Measurements from ENCODE around the gene VPS51.

Gene VPS51

DNA sequence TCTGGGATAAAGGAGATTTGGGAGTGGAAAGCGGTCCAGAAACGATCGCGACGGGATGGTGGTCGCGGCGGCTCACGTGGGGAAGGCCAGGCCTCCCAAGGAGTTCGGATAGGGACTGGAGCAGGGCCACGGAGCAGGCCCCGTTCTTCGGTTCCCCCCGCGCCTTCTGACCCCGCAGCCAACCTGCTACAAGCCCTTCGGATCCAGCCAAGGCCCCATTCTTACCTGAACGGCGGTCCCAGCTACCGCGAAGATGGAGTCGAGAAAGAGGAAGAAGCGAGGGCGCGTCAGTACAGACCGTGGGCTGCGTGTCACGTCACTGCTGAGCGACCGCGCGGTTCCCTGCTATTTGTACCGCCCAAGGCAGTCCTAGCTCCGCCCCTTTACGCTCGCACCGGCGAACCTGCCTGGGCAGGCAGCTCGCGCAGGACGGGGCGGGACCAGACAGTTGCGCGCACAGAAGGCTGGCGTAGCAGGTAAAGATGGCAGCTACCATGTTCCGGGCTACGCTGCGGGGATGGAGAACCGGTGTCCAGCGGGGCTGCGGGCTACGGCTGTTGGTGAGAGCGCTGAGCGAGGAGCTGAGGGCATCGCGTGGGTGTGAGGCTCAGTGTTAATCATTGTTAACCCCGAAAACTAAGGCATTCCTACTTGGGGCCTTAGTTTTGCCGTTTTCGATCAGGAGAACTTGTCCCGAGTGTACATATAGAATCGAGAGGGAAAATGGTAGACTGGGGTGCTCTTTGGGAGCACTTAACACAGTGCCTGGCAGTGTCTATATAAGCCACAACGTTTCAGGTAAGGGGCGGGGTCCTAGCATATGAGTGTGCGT, 26.1 kb downstream of the VPS51 start, which contains the start of the genes FAU and MRPL49:
FAU (minus strand) TSS at position 270 of the 832 bp plus-strand sequence. CDS start 321 bp downstream, outside the sequence.
MRPL49 (plus strand) TSS at position 457 of the 832 bp plus-strand sequence; CDS start at position 483, 26 bp downstream.
- peak; percentile 100 for DNase-seq

DNA sequence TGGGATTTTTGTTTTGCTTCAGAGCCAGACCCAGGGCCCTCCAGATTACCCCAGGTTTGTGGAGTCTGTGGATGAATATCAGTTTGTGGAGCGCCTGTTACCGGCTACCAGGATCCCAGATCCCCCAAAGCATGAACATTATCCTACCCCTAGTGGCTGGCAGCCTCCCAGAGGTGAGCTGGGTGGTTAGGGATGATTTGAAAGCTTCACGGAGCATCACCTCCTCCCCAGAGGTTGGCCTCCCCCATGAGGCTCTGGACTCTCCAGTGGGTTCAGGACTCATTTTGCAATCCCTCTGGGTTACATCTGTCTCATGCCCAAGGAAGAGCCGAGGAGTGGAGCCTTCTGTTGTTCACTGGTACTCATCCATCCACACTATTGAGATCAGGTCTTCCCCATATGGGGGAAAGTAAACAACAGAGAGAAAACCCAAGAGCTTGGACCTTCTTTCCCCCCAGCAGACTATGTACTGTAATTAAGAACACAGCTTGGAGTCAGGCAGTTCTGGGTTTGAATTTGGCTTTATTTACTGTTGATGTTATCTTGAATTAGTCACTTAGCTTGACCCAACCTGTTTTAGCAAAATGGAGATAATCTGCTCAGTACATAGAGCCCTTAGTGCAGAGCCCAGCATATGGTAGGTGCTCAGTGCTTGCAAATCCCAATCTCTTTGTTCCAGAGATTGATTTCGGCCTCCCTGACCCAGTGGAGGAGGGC, 28.6 kb downstream of the VPS51 start:
- DNase-seq: no peak

DNA sequence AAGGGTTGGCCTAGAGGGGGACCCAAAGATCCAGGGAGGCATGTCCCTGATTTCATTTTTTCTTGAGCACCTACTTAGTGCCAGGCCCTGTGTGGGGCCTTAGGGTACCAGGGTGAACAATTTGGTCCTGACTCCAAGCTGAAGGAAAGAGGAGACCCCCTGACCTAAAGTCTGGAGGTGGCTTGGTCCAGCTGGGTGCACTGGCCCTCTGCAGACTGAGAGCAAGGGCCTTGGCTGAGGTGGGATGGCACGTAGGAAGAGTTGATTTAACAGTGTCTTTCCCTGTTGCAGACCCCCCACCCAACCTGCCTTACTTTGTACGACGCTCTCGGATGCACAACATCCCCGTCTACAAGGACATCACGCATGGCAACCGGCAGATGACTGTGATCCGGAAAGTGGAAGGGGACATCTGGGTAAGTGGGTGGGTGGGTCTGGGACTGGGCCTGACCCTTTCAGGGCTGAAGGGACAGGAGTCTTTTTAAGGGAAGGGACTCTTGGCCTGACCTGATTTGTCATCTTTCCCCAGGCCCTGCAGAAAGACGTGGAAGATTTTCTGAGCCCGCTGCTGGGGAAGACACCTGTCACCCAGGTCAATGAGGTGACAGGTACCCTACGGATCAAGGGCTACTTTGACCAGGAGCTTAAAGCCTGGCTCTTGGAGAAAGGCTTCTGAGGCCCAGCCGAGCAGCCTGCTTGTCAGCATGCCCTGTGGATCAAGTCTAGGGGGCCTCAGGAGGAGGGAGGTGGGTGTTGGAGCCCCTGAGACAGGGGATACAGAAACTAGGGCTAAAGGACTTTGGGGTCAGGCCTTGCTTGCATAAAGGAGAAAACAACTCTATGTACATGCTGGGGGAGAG, 29.4 kb downstream of the VPS51 start:
- DNase-seq: no peak

DNA sequence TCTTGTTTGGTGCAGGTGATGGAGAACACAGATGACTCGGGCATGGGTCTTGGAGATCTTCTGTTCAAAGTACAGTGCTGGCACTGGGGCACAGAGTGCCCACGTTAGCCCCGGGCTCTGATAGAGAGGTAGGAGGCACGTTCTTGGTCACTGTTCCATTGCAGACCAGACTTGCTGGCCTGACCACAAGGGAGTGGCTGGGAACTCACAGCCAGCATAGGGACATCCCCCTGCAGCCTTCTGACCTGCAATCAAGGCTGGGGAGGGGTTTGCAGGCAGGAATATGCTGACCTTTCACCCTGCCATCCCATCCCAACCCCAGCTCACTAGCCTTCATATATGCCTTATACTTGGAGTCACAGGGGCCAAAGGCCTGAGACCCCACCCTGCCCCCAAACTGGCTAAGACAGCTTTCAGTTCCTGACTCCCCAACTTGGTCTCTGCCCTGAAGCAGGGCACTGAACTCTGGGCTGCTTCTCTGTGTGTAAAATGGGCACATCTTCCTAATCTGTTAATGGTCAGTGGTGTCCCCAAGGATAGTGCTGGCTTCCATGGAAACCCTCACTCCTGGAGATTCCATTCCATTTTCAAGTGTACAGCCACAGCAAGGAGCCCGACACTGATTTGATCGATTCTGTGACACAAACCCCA, 30.7 kb downstream of the VPS51 start:
- DNase-seq: no peak

DNA sequence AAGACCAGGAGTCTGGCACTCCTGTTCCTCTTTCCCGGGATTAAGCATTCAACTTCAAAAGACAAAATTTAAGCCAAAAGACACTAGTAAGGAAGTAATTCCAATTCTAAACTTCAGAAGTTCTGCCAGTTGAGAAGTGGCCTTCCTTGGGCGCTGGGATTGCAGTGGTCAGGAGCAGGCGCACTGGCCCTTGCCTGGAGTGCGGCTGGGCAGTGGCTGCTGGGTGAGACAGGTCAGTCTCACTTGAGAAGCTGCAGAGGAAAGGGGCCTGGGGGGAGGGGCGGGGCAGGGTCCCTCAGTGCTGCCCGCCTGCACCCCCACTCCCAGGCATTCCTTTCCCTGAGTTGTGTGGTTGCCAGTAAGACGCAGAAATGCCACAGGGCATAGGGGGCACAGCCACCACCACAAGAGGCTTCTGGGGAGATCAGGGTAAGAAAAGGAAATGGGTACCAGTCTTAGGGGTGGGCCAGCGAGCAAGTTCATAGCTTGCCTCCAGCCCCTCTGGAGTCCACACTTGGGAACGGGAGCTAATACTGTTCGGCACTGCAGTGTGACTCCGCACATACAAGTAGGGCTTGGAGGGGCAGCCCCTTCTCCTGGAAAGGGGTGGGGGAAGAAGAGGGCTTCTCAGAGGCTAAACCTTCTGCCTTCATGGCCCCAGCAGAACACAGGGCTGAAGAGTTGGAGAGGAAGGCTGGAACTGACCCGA, 31.6 kb downstream of the VPS51 start:
- no peak for DNase-seq

DNA sequence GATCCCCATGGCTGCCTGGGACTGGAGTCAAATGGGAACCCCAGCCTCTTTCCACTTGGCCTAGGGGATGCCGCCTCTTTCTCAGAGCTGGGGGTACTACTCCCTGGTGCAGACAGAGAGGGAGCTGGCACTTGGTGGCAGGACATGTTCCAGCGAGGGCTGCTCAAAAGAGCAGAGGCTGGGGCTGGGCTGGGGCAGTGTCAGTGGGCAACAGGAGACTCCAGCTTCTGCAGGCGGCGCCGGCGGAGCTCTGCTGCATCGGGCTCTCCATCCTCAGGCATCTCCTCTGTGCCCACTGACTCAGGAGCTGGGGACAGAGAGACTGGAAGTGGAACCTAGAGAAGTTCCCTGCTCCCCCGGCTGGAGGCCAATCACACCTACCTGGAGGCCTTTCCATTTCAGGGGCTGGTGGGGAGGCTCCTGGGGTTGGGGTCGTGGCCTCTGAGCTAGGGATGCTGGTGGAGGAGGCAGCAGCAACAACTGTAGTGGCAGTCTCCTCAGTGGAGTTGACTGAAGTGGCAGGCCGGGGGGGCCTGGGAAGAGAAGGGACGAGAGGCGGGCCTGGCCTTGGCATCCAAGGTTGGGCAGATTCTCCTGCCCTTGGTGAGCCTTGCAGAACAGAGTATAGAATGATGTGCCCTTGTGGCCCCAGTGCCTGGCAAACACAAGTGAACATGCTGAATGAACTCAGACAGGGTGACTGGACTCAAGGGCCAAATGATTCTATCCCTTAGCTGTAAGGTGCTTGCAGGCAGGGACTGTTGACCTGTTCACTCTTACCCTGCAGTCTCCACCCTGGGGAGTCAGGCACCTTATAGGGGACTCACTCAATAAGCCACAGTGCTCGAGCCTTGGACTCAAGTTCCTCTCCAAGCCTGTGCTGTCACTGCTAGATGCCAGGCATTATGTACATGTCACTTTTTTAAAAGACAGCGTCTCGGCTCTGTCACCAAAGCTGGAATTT, 32.5 kb downstream of the VPS51 start:
- no peak for DNase-seq

DNA sequence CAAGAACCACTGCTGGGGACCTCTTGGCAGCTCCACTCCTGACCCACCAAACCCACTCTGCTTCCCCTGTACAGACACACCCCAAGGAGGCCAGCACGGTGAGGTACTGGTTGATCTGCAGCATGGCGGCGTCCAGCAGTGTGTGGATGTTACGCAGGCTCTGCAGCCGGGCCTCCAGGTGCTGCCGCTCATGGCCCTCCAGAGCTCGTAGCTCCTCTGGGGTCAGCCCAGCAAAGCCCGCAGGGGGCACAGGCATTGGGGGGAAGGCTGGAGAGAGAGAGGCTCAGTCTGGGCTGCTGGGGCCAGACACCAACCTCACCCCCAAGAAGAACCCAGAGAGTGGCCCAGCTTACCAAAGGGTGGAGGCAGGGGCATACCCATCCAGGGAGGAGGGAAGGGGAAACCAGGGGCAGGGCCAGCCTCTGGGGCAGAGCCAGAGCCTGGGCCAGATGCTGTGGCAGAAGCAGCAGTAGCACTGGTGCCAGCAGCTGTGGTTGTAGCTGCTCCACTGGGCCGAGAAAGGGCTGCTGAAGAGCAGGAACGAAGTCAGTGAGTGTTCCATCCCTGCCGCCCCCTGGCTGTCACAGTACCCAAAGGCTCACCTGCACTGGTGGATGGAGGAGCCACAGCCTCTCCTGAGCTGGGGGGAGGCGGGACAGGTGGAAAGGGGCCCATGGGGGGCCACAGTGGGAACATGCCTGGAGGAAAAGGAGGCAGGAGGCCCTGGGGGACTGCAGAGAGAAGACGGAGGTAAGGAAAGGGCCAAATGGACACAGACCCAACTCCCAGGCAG, 33.8 kb downstream of the VPS51 start:
- no peak for DNase-seq

DNA sequence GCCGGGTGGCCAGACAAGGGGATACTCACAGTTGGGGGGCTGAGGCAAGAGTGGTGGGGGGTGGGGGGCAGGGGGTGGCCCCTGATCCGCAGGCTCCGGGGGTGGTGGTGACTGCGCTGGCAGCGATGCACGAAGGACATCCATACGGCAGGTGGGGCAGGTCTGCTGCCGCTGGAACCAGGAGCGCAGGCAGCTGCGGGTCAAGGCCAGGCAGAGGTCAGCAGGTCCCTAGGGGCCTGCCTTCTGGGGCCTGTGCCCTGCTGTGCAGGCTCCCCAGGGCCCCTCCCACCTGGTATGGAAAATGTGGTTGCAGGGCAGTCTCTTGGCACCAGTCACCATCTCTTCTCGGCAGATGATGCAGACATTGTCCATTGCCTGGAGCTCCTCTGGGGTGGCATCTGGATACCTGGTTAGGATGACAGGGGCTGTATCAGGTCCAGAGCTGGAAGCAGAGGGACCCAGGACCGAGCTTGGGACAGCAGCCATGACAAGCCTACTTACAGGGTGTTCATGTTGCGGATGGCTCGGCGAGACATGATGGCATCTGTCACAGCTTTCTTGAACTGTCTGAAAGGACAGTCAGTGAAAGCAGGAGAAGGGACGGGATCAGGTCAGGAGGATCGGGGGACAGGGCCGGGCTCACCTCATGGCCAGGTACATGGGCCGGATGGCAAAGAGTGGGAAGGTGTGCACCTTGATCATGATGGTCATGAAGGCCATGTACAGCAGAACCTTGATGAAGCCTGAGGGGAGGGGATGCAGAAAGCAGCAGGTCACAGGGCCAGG, 34.8 kb downstream of the VPS51 start:
- DNase-seq: no peak

DNA sequence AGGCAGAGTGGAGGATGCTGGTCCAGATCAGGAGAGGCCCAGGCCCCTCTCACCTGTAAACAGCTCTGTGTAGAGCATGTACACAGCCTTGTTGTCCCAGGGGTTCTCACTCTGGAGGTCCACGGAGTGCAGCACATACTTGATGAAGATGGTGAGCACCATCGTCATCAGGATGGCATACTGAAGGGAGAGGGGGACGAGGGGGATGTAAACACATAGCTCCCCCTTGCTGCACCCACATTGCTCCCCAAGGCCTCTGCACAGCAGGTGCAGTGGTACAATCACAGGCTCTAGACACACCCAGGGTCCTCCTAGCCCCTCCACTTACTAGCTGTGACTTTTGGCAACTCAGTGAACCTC, 35.4 kb downstream of the VPS51 start:
- no peak for DNase-seq

DNA sequence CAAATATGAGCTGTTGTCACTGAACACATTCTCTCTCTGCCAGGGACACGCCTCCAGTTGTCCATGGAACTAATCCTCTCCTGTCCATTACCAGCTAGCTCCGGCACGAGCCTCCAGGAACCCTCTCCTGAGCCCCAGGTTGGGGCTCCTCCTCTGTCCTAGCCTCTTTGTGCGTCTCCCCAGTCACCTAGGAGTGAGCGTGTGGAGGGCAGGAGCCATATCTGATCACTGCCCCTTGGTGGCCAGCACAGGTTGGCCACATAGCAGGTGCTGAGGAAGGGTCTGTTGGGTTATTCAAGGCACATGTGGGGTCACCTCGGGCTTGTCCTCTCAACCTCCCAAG, 35.9 kb downstream of the VPS51 start:
- no peak for DNase-seq

DNA sequence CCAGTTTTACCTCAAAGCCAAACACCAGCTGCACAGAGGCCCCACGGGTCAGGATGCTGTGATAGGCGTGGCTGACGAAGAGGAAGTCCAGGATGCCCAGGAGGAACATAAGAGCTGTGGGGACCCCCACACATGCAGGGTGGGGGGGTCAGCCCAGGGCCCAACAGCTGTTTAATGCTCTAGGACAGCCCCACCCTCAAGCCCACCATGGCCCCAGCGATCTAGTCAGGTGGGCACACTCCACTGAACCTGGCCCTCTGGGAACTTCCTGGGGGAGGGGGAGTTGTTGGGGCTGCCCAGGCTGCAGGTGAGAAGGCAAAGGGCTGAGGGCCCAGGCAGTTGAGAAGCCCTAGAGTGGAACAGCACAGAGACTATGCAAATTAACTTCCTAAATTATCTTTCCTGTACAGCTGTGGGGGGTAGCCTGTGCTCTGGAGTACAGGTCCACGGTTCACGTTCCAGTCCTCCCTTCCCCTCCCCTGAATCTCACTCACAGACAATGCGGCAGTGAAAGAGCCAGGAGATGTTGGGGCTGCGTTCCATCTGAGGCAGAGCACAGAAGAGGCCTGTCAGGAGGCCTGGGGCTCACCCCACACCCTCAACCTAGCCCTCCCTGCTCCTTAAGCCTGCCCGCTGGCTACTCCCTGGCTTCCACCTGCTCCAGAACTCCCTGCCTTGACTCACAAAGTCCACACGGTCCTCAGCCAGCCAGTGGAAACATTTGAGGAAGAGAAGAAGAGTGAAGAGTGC, 36.4 kb downstream of the VPS51 start:
- no peak for DNase-seq

DNA sequence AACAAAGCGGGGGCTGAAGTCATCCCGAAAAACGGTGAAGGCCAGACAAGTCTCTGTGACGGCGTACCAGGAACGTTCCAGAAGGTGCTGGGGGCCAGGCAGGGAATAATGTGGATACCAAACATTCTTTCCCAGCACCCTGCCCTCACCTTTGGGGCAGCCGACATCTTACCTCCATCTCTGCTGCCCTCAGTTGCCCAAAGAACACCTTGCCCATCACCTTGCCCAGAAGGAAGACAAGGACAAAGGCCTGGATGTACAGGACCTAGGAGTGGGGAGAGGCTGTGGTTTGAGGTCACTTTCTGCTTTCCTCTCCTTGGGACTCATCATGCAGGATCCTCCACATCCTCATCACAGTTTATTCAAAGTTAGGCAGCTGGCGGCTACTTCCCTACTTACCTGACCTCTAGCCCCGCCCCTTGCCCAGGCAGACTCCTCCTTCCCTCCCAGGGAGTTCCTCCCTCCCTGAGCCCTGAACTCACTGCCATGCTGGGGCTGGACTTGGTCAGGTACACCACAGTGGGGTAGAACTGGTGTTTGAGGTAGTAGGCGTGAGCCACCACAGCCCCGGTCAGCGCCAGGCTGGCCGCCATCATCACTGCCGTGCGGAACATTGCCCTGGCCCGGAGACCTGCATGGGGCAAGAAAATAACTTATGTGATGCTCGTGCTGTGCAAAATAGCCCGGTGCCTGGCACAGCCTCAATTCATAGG, 37.1 kb downstream of the VPS51 start:
- peak; percentile 76 for DNase-seq

DNA sequence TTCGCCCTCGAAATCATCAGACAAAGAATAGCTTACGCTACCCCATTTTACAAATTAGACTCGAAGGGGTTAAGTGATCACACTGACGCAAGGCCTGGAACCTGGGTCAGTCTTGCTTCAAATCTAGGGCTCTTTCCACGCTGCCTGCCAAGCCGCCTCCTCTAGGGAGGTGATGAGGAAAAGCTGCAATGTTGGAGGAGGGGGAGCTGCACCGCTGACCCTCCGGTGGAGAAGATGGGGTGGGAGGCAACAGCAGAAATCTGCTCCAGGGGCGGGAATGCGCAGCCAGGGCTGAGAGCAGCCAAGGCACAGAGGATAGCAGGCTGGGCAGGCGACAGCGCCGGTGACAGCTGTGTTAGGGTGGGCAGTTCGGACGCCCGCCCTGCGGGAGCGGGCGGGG, 37.7 kb downstream of the VPS51 start:
- DNase-seq: no peak

DNA sequence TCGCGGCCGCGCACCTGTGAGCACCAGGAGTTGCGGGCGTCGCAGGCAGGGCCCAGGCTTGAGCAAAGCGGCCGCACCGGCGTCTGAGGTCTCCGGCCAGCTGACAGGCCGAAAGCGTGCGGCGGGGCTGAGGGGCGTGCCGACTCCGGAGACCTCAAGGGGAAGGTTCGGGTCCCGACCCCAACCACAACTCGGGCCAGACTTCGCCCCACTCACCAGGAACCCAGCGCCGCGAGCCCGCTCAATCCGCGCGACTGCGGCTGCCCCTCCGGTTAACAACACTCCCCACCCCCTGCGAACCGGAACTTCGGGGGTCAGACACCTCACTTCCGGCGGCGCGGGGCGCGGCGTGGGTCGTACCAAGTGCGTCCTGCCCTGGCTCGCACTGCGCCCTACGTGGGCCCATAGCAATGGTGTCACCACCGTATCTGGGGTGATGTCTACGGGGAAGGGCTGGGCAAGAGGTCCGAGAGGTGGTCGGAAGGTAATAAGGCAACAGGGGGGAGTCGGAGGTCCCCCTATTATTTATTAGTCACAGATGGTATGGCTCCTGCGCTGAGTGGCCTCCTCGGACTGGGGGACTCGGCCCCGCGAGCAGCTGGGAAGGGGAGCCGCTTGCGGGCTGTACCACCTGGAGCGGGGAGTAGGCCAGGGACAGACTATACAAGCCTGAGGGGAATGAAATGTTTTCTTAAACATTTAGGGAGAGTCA, 38.4 kb downstream of the VPS51 start, which contains the start of gene SYVN1:
SYVN1 (minus strand) TSS at position 280 of the 712 bp plus-strand sequence. CDS start 918 bp downstream, outside the sequence.
- DNase-seq: peak; percentile 95

DNA sequence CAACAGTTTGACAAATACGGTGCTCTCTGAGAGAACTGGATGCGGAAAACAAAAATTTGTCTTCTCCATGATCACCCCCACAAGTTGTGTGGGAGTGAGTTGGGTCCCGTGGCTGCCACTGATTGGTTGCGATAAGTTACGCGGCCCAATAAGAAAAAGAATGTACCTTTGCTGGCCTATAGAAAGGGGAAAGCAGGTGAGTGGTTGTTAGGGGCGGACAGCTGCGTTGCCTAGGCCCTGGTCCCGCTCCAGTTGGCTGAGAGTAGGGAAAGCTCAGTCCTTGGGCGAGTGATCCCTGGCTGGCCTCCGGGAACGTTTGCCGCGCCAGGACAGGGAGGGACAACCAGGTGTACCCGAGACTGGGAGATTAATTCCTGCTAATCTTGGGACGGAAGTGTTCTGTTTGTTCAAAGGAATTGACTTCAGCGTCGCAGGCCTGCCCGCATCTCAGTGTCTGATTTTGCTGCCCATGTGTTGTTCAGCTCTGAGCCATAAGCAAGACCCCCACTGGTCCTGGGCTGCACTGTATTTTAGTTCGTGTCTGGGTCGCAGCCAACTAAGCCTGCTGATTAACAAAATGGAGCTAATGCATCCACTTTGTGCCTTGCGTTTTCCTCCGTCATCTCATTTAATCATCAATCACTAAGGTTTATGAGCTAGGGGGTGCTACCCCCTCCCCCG, 39.1 kb downstream of the VPS51 start:
- peak; percentile 98 for DNase-seq

DNA sequence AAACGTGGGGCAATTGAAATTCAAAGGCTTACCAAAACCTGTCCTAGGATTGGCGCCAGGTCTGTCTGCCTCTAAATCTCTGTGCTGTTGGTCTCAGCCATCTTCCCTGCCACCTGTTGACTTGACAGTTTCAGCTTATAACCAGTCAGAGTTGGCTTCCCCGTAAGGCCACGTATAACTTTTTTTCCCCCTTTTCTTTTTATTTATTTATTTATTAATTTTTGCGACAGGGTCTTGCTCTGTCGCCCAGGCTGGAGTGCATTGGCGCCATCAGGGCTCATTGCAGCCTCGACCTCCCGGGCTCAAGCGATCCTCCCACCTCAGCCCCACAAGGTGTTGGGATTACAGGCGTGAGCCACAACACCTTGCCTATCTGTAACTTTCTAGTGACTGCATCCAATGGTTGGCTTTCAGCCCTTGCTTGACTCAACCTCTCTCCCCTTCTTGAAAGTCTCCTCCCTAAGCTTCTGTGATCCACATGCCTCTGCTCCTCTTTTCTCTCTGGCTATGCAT, 39.7 kb downstream of the VPS51 start:
- no peak for DNase-seq
